Chondrocyte (in vitro differentiated cells): Measurements from ENCODE around the gene TAF1D. TPM values are rescaled to one million over a fixed set of nuclear protein-coding genes. Genes with fewer than 3 reads are reported as not detected.
"Not testable (repeated sequence)": the region's sequence is repeated elsewhere in the genome, so short reads cannot be mapped to it uniquely, and the experiment has no call there.

ENCODE experiments used
- DNase-seq: peaks from one replicate; pipeline ENCODE4 v3.0.0; 2021; ENCODE audit warnings: mixed read lengths, low spot score
- H3K27ac Mint-ChIP-seq: one replicate; pipeline ENCODE4 v1.8.0; 2021; ENCODE audit warnings: mild to moderate bottlenecking, moderate library complexity, mixed read lengths; ENCODE audit not compliant: unreplicated experiment
- H3K27me3 Mint-ChIP-seq: 2 replicates; pipeline ENCODE4 v1.8.0; 2021; ENCODE audit warnings: low read depth, mixed read lengths
- H3K36me3 Mint-ChIP-seq: 2 replicates; pipeline ENCODE4 v1.8.0; 2021; ENCODE audit warnings: low read depth, mixed read lengths
- H3K4me1 Mint-ChIP-seq: 2 replicates; pipeline ENCODE4 v1.8.0; 2021; ENCODE audit warnings: low read depth, mild to moderate bottlenecking, mixed read lengths
- H3K4me3 Mint-ChIP-seq: one replicate; pipeline ENCODE4 v1.8.0; 2021; ENCODE audit warnings: mild to moderate bottlenecking, moderate library complexity, mixed read lengths; ENCODE audit not compliant: unreplicated experiment
- H3K9me3 Mint-ChIP-seq: 2 replicates; pipeline ENCODE4 v1.8.0; 2021; ENCODE audit warnings: low read depth, mixed read lengths
- CTCF ChIP-seq: fragments of 200-600 bp; sonication (generic); IDR thresholded peaks from 2 replicates; pipeline ENCODE4 v1.5.0; 2021; ENCODE audit warnings: antibody characterized with exemption, mild to moderate bottlenecking, moderate library complexity
- total RNA-seq: library from RNA; stranded (reverse); gene quantifications from 3 replicates; pipeline ENCODE4 v1.2.1, GENCODE V29; 2021

Gene TAF1D
- total RNA-seq, 1 donor from 2014 or later = 85.7 TPM

- no peak overlapping the region for H3K4me3 Mint-ChIP-seq
- no peaks in the 10 kb centered on the region for H3K4me1 Mint-ChIP-seq
- TF ChIP-seq CTCF = no peak
- H3K9me3 Mint-ChIP-seq = no peaks in the 10 kb centered on the region
- peaks cover 2% of the 10 kb centered on the region for H3K36me3 Mint-ChIP-seq
- H3K27me3 Mint-ChIP-seq = no peaks in the 10 kb centered on the region
- no peak for DNase-seq
- H3K27ac Mint-ChIP-seq = no peak overlapping the region
Measured at GRCh38 chr11:93770160-93770559, 28.9 kb upstream of the TAF1D start.

- H3K4me3 Mint-ChIP-seq = no peak overlapping the region
- H3K9me3 Mint-ChIP-seq = no peaks in the 10 kb centered on the region
- no peaks in the 10 kb centered on the region for H3K4me1 Mint-ChIP-seq
- no peak for TF ChIP-seq CTCF
- no peak overlapping the region for H3K27ac Mint-ChIP-seq
- no peak for DNase-seq
- H3K27me3 Mint-ChIP-seq = no peaks in the 10 kb centered on the region
- H3K36me3 Mint-ChIP-seq = peaks cover 5% of the 10 kb centered on the region
Measured at GRCh38 chr11:93767018-93767417, 25.7 kb upstream of the TAF1D start.

- Mint-ChIP-seq H3K4me3 (no peak overlapping the region), H3K4me1 (no peaks in the 10 kb centered on the region), H3K9me3 (no peaks in the 10 kb centered on the region), H3K36me3 (peaks cover 5% of the 10 kb centered on the region), H3K27ac (no peak overlapping the region), H3K27me3 (no peaks in the 10 kb centered on the region)
- TF ChIP-seq CTCF = no peak
- no peak for DNase-seq
Measured at GRCh38 chr11:93766504-93766903, 25.2 kb upstream of the TAF1D start.

- Mint-ChIP-seq H3K27ac (no peak overlapping the region), H3K9me3 (no peaks in the 10 kb centered on the region), H3K36me3 (peaks cover 9% of the 10 kb centered on the region), H3K4me1 (no peaks in the 10 kb centered on the region), H3K4me3 (no peak overlapping the region), H3K27me3 (no peaks in the 10 kb centered on the region)
- no peak for DNase-seq
- no peak for TF ChIP-seq CTCF
Measured at GRCh38 chr11:93765551-93765950, 24.3 kb upstream of the TAF1D start.

- Mint-ChIP-seq H3K27ac (no peak overlapping the region), H3K36me3 (peaks cover 22% of the 10 kb centered on the region), H3K27me3 (no peaks in the 10 kb centered on the region), H3K4me1 (no peaks in the 10 kb centered on the region), H3K9me3 (no peaks in the 10 kb centered on the region), H3K4me3 (no peak overlapping the region)
- TF ChIP-seq CTCF = no peak
- no peak for DNase-seq
Measured at GRCh38 chr11:93761910-93762309, 20.6 kb upstream of the TAF1D start.

GRCh38 chr11:93759123-93759522 lies 17.8 kb upstream of the TAF1D start:
- not testable (repeated sequence) for H3K4me1 Mint-ChIP-seq, H3K27ac Mint-ChIP-seq, H3K27me3 Mint-ChIP-seq, DNase-seq, H3K9me3 Mint-ChIP-seq, H3K4me3 Mint-ChIP-seq
- H3K36me3 Mint-ChIP-seq = peaks cover 18% of the 10 kb centered on the region
